Panc1 (cell line): ENCODE results near the gene POLR3GL.

Experiments
- CTCF ChIP-seq: fragments of 450-650 bp; IDR thresholded peaks from 2 replicates; pipeline ENCODE4 v1.5.1; 2017; ENCODE audit warnings: mild to moderate bottlenecking
- POLR2AphosphoS5 ChIP-seq: IDR thresholded peaks from 2 replicates; pipeline ENCODE4 v1.6.1; 2012; ENCODE audit warnings: mild to moderate bottlenecking, low read depth, low read length, moderate library complexity
- TCF7L2 ChIP-seq: IDR thresholded peaks from 2 replicates; pipeline ENCODE4 v1.6.1; 2011; ENCODE audit warnings: mild to moderate bottlenecking, low read depth, low read length, inconsistent platforms

GRCh38 chr1:146016891-146017290 is 52.4 kb downstream of the POLR3GL start:
- no peak for TF ChIP-seq CTCF
- no peak for TF ChIP-seq POLR2AphosphoS5
- no peak for TF ChIP-seq TCF7L2
